A549 (cell line): ENCODE data around the gene FGGY. TPM values are rescaled to one million over a fixed set of nuclear protein-coding genes. Genes with fewer than 3 reads are reported as not detected.

Experiments
- ATAC-seq, 2 experiments: fragments of 200-7000 bp in 1 of 2; fragments of >200 bp in 1 of 2; cut with Nextera tagmentation in 1 of 2; cut with Tn5 transposase in 1 of 2; 3 replicates each; pipeline versions ENCODE4 v1.8.0 to v1.9.1; 2018 to 2020; ENCODE audit warnings: mild to moderate bottlenecking in 1 of 2, moderate library complexity in 1 of 2
- CTCF ChIA-PET: fragments of 300-600 bp; sonication (Branson Sonifier 250); formaldehyde crosslinking; extraction: SDS; loops from one replicate; lab custom pipeline; 2021; ENCODE audit warnings: antibody characterized with exemption, inconsistent platforms; lab: Yijun Ruan, JAX
- POLR2A ChIA-PET: fragments of 350-600 bp; formaldehyde crosslinking; extraction: SDS; loops from one replicate; lab custom pipeline; 2021; ENCODE audit warnings: antibody characterized with exemption, inconsistent platforms; lab: Yijun Ruan, JAX
- DNase-seq, 2 experiments: peaks; one replicate each; pipeline versions ENCODE4 v3.0.0 to v3.0.0-alpha.2; 2011 to 2016; ENCODE audit warnings: low read depth in 1 of 2, low spot score in 1 of 2
- FAIRE-seq: peaks from 2 replicates; lab custom pipeline; 2011; peaks lifted over from hg19 to GRCh38; lab: Jason Lieb, UNC
- H3K27ac ChIP-seq, 2 experiments: fragments of >200 bp; sonication (Bioruptor Twin); formaldehyde crosslinking; 3 replicates each; pipeline ENCODE4 v1.5.1; 2016 to 2017
- H3K4me1 ChIP-seq: fragments of >200 bp; sonication (Bioruptor Twin); formaldehyde crosslinking; 3 replicates; pipeline ENCODE4 v1.6.1; 2016
- H3K4me2 ChIP-seq: fragments of >200 bp; sonication (Bioruptor Twin); formaldehyde crosslinking; 3 replicates; pipeline ENCODE4 v1.6.1; 2016
- H3K4me3 ChIP-seq: fragments of >200 bp; sonication (Bioruptor Twin); formaldehyde crosslinking; 3 replicates; pipeline ENCODE4 v1.5.1; 2016
- H3K9me3 ChIP-seq: fragments of >200 bp; sonication (Bioruptor Twin); formaldehyde crosslinking; 3 replicates; pipeline ENCODE4 v1.6.1; 2016
- BHLHE40 ChIP-seq: IDR thresholded peaks from 2 replicates; pipeline ENCODE4 v1.6.1; 2012; ENCODE audit warnings: low read depth, low read length, inconsistent platforms
- CBX2 ChIP-seq: fragments of 200-600 bp; sonication (generic); IDR thresholded peaks from 2 replicates; pipeline ENCODE4 v1.6.1; 2016; ENCODE audit warnings: low read depth, mild to moderate bottlenecking, borderline replicate concordance
- CBX8 ChIP-seq: fragments of 200-600 bp; sonication (generic); IDR thresholded peaks from 2 replicates; pipeline ENCODE4 v1.6.1; 2016
- CHD2 ChIP-seq: fragments of 150-350 bp; IDR thresholded peaks from 2 replicates; pipeline ENCODE4 v1.6.1; 2014; ENCODE audit warnings: low read length; ENCODE audit not compliant: partially characterized antibody
- CHD4 ChIP-seq: fragments of 200-600 bp; sonication (generic); IDR thresholded peaks from 2 replicates; pipeline ENCODE4 v1.6.1; 2016; ENCODE audit warnings: antibody characterized with exemption, mild to moderate bottlenecking, borderline replicate concordance
- ESRRA ChIP-seq: fragments of 150-350 bp; IDR thresholded peaks from 2 replicates; pipeline ENCODE4 v1.6.1; 2014; ENCODE audit warnings: mild to moderate bottlenecking, low read length, borderline replicate concordance
- FOSB ChIP-seq: fragments of 250-450 bp; sonication (Bioruptor Pico); IDR thresholded peaks from 2 replicates; pipeline ENCODE4 v1.5.0; 2020; ENCODE audit warnings: mild to moderate bottlenecking, moderate library complexity
- HDAC2 ChIP-seq: fragments of 200-600 bp; sonication (generic); IDR thresholded peaks from 2 replicates; pipeline ENCODE4 v1.6.1; 2016
- HEYL ChIP-seq: fragments of 250-450 bp; sonication (Bioruptor Pico); IDR thresholded peaks from 2 replicates; pipeline ENCODE4 v1.8.0; 2021; ENCODE audit warnings: mild to moderate bottlenecking, moderate library complexity
- HOXA7 ChIP-seq: fragments of 250-450 bp; sonication (Bioruptor Pico); IDR thresholded peaks from 2 replicates; pipeline ENCODE4 v1.5.0; 2020; ENCODE audit warnings: mild to moderate bottlenecking, moderate library complexity
- JUN ChIP-seq, 2 experiments: fragments of >200 bp; sonication (Bioruptor Twin); formaldehyde crosslinking; IDR thresholded peaks; 2 replicates in 1 of 2; 3 replicates in 1 of 2; pipeline ENCODE4 v1.6.1; 2016 to 2017
- KDM1A ChIP-seq: fragments of 200-600 bp; sonication (generic); IDR thresholded peaks from 2 replicates; pipeline ENCODE4 v1.6.1; 2016; ENCODE audit warnings: low read depth, mild to moderate bottlenecking
- KDM5A ChIP-seq: fragments of 200-600 bp; sonication (generic); IDR thresholded peaks from 2 replicates; pipeline ENCODE4 v1.6.1; 2016; ENCODE audit warnings: antibody characterized with exemption, mild to moderate bottlenecking
- MYC ChIP-seq: IDR thresholded peaks from 2 replicates; pipeline ENCODE4 v1.6.1; 2012; ENCODE audit warnings: mild to moderate bottlenecking, inconsistent platforms, low read length, improper control_type of control experiment, borderline replicate concordance
- NFE2L2 ChIP-seq: fragments of 150-350 bp; conservative IDR thresholded peaks from 2 replicates; pipeline ENCODE4 v1.6.1; 2014; ENCODE audit warnings: low read length
- PHF8 ChIP-seq: fragments of 200-600 bp; sonication (generic); IDR thresholded peaks from 2 replicates; pipeline ENCODE4 v1.6.1; 2016; ENCODE audit warnings: low read depth, mild to moderate bottlenecking, antibody characterized with exemption, moderate library complexity, borderline replicate concordance
- RARB ChIP-seq: fragments of 250-450 bp; sonication (Bioruptor Pico); IDR thresholded peaks from 2 replicates; pipeline ENCODE4 v1.8.0; 2021; ENCODE audit warnings: mild to moderate bottlenecking, moderate library complexity
- SMC3 ChIP-seq: fragments of >200 bp; sonication (Bioruptor Twin); formaldehyde crosslinking; IDR thresholded peaks from 3 replicates; pipeline ENCODE4 v1.6.1; 2018; ENCODE audit warnings: inconsistent platforms
- SREBF2 ChIP-seq: fragments of 450-650 bp; IDR thresholded peaks from 2 replicates; pipeline ENCODE4 v1.6.1; 2014; ENCODE audit warnings: mild to moderate bottlenecking, moderate library complexity
- ZC3H11A ChIP-seq: fragments of 450-650 bp; IDR thresholded peaks from 2 replicates; pipeline ENCODE4 v1.6.1; 2014; ENCODE audit warnings: antibody characterized with exemption, mild to moderate bottlenecking
- ZFP36 ChIP-seq: fragments of 450-650 bp; IDR thresholded peaks from 2 replicates; pipeline ENCODE4 v1.6.1; 2014; ENCODE audit warnings: borderline replicate concordance; ENCODE audit not compliant: partially characterized antibody
- WGBS: methylation state at CpG from one replicate; pipeline ENCODE4 v1.1.6; 2017; ENCODE audit errors: missing lambda C conversion rate; 5-methylcytosine and 5-hydroxymethylcytosine counted together
- polyA plus RNA-seq, 4 experiments: library from polyadenylated mRNA; depleted of rRNA in 3 of 4; stranded (reverse); fragments of >200 nt; fragmentation: RNase III in 1 of 4; extraction: RNeasy Plus Mini Kit Qiagen cat#74134 plus additional on column Dnase treatment in 1 of 4; gene quantifications; 2 replicates in 3 of 4; 3 replicates in 1 of 4; pipeline ENCODE4 v1.2.3, GENCODE V29; 2011 to 2017
- TF ChIP-seq, protein P1 (sequence below): fragments of 450-650 bp; IDR thresholded peaks from 2 replicates; pipeline ENCODE4 v1.6.1; 2014; ENCODE audit warnings: antibody characterized with exemption
- TF ChIP-seq, protein P2 (sequence below): IDR thresholded peaks from 2 replicates; pipeline ENCODE4 v1.6.1; 2012
- TF ChIP-seq, protein P3 (sequence below): fragments of >200 bp; sonication (Bioruptor Twin); formaldehyde crosslinking; IDR thresholded peaks from 3 replicates; pipeline ENCODE4 v1.5.1; 2016
- TF ChIP-seq, protein P4 (sequence below): fragments of >200 bp; sonication (Bioruptor Twin); formaldehyde crosslinking; IDR thresholded peaks from 2 replicates; pipeline ENCODE4 v1.6.1; 2016
- TF ChIP-seq, protein P5 (sequence below): IDR thresholded peaks from 2 replicates; pipeline ENCODE4 v1.6.1; 2012; ENCODE audit warnings: low read depth, borderline replicate concordance
- TF ChIP-seq, protein P6 (sequence below): IDR thresholded peaks from 2 replicates; pipeline ENCODE4 v1.6.1; 2012
- TF ChIP-seq, protein P7 (sequence below): fragments of >200 bp; sonication (Bioruptor Twin); formaldehyde crosslinking; IDR thresholded peaks from 3 replicates; pipeline ENCODE4 v1.6.1; 2016

Gene FGGY
- polyA plus RNA-seq, 2 of the 4 experiments (the other 2 are of a cell fraction), result 2.9 to 4.8 TPM

DNA sequence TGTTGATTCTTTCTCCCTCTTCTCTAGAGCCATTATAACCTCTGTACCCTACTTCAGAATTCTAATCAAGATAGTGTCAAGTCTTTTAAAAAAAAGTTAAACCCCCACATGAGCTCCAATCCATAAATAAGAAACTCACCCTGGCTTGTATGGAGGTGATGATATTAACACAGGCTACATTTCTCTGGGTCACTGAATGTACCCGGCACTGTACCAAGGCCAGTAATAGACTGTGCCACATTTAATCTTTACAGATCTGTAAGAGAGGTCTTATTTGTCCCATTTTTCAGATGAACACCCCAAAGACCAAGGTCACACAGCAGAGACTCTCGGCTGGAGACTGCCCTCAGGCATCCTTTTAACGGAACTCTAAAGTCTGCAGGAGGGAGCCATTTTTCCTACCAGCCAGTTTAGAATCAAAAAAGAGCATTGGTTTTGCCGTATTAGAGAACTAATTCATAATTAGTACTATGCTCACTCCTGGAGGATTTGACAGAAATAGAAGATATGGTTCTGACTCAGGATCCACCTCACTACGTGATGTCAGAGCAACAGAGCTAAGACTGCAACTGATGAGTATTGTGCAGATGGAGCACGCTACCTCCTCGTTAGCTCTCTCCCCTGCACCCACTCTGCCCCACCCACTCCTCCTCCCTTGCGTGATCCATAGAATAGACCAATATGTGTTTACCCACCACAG is 300.7 kb downstream of the FGGY start:
- Histone ChIP-seq H3K4me1 (no peaks in the 10 kb centered on the region), H3K9me3 (no peaks in the 10 kb centered on the region), H3K4me3 (no peak overlapping the region), H3K27ac (no peak overlapping the region), H3K4me2 (no peak overlapping the region)
- no peak for FAIRE-seq
- CTCF ChIA-PET, result interaction anchor here (1.5 kb wide), 1 partner anchor 162 kb away, joined by 3 read pairs; no protein-coding TSS in a partner anchor
- POLR2A ChIA-PET, result no interaction called here
- no peak for TF ChIP-seq HEYL (CRISPR knock-in tag)
- no peak for TF ChIP-seq JUN (IDR thresholded peaks at IDR 0.05)
- no peak for TF ChIP-seq ZC3H11A
- TF ChIP-seq ZFP36, result no peak
- no peak for TF ChIP-seq MYC
- TF ChIP-seq CBX8, result no peak
- no peak for TF ChIP-seq HOXA7
- TF ChIP-seq, protein P1, sequence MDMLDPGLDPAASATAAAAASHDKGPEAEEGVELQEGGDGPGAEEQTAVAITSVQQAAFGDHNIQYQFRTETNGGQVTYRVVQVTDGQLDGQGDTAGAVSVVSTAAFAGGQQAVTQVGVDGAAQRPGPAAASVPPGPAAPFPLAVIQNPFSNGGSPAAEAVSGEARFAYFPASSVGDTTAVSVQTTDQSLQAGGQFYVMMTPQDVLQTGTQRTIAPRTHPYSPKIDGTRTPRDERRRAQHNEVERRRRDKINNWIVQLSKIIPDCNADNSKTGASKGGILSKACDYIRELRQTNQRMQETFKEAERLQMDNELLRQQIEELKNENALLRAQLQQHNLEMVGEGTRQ, result no peak
- TF ChIP-seq, protein P2, sequence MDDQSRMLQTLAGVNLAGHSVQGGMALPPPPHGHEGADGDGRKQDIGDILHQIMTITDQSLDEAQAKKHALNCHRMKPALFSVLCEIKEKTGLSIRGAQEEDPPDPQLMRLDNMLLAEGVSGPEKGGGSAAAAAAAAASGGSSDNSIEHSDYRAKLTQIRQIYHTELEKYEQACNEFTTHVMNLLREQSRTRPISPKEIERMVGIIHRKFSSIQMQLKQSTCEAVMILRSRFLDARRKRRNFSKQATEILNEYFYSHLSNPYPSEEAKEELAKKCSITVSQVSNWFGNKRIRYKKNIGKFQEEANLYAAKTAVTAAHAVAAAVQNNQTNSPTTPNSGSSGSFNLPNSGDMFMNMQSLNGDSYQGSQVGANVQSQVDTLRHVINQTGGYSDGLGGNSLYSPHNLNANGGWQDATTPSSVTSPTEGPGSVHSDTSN, result no peak
- TF ChIP-seq, protein P3, sequence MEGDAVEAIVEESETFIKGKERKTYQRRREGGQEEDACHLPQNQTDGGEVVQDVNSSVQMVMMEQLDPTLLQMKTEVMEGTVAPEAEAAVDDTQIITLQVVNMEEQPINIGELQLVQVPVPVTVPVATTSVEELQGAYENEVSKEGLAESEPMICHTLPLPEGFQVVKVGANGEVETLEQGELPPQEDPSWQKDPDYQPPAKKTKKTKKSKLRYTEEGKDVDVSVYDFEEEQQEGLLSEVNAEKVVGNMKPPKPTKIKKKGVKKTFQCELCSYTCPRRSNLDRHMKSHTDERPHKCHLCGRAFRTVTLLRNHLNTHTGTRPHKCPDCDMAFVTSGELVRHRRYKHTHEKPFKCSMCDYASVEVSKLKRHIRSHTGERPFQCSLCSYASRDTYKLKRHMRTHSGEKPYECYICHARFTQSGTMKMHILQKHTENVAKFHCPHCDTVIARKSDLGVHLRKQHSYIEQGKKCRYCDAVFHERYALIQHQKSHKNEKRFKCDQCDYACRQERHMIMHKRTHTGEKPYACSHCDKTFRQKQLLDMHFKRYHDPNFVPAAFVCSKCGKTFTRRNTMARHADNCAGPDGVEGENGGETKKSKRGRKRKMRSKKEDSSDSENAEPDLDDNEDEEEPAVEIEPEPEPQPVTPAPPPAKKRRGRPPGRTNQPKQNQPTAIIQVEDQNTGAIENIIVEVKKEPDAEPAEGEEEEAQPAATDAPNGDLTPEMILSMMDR, result no peak
- TF ChIP-seq CHD2, result no peak
- TF ChIP-seq, protein P4, sequence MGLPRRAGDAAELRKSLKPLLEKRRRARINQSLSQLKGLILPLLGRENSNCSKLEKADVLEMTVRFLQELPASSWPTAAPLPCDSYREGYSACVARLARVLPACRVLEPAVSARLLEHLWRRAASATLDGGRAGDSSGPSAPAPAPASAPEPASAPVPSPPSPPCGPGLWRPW, result no peak
- TF ChIP-seq, protein P5, sequence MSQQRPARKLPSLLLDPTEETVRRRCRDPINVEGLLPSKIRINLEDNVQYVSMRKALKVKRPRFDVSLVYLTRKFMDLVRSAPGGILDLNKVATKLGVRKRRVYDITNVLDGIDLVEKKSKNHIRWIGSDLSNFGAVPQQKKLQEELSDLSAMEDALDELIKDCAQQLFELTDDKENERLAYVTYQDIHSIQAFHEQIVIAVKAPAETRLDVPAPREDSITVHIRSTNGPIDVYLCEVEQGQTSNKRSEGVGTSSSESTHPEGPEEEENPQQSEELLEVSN, result no peak
- TF ChIP-seq, protein P6, sequence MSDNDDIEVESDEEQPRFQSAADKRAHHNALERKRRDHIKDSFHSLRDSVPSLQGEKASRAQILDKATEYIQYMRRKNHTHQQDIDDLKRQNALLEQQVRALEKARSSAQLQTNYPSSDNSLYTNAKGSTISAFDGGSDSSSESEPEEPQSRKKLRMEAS, result no peak
- no peak for TF ChIP-seq NFE2L2
- TF ChIP-seq SREBF2, result no peak
- no peak for TF ChIP-seq HDAC2
- DNase-seq, result no peak
- ATAC-seq, result no peak
- 80% methylated on average over 8 of the region's 8 CpGs for WGBS

DNA sequence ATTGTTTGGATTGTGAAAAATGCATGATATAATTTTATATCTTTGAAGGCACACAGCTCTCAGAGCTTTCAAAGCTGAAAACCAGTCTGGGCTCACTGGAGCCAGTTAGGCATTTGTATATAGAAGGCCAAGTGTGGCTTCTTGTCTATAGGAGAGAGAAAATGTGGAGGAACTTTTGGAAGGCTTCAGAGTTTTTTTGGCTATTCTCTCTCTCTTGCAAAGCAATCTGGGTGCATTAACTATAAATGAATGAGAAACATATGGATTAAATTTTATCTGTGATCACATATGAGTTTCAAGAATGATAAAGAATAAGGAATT is 301.2 kb downstream of the FGGY start:
- Histone ChIP-seq H3K4me3 (no peak overlapping the region), H3K4me2 (no peak overlapping the region), H3K4me1 (no peaks in the 10 kb centered on the region), H3K27ac (no peak overlapping the region), H3K9me3 (no peaks in the 10 kb centered on the region)
- no peak for TF ChIP-seq HDAC2
- no peak for TF ChIP-seq FOSB (CRISPR knock-in tag)
- no peak for TF ChIP-seq RARB (CRISPR knock-in tag)
- POLR2A ChIA-PET, result no interaction called here
- CTCF ChIA-PET, result no interaction called here
- FAIRE-seq (no peak), ATAC-seq (no peak), DNase-seq (no peak)

DNA sequence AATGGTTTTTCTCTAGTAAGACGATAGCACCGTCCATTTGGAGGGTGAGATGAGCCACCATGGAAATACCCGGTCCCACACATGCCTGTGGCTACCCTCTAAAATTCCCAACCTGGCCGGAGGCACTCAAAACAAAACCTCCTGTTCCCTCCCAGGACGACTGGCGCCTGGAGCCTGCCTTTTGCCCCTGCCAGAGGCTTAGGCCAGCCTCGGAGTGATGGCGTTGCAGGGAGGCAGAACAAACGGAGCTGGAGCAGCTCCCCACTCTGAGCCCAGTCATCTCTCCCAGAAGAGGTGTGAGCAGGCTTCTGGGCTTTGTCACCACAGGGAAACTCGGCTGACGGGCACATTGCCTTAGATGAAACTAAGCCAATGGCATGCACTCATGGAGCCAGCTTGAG is 304.1 kb downstream of the FGGY start:
- ChIA-PET CTCF (no interaction called here), POLR2A (no interaction called here)
- Histone ChIP-seq H3K4me3 (no peak overlapping the region), H3K27ac (no peak overlapping the region), H3K4me2 (no peak overlapping the region), H3K4me1 (no peaks in the 10 kb centered on the region), H3K9me3 (no peaks in the 10 kb centered on the region)
- DNase-seq (no peak), ATAC-seq (no peak), FAIRE-seq (no peak)
- TF ChIP-seq HDAC2, result no peak
- no peak for TF ChIP-seq KDM5A
- TF ChIP-seq KDM1A, result no peak
- TF ChIP-seq SMC3, result no peak
- TF ChIP-seq BHLHE40, result no peak
- TF ChIP-seq, protein P7, sequence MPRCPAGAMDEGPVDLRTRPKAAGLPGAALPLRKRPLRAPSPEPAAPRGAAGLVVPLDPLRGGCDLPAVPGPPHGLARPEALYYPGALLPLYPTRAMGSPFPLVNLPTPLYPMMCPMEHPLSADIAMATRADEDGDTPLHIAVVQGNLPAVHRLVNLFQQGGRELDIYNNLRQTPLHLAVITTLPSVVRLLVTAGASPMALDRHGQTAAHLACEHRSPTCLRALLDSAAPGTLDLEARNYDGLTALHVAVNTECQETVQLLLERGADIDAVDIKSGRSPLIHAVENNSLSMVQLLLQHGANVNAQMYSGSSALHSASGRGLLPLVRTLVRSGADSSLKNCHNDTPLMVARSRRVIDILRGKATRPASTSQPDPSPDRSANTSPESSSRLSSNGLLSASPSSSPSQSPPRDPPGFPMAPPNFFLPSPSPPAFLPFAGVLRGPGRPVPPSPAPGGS, result no peak
- TF ChIP-seq CBX2, result no peak
- no peak for TF ChIP-seq CHD4
- no peak for TF ChIP-seq HEYL (CRISPR knock-in tag)
- TF ChIP-seq PHF8, result no peak
- TF ChIP-seq, protein P5, result no peak
- no peak for TF ChIP-seq ESRRA
- no peak for TF ChIP-seq RARB (CRISPR knock-in tag)
- no peak for TF ChIP-seq NFE2L2
- 80% methylated on average over 11 of the region's 11 CpGs for WGBS
